Endothelial cell (in vitro differentiated cells): ENCODE data around the gene FBXO44. TPM values are rescaled to one million over a fixed set of nuclear protein-coding genes. Genes with fewer than 3 reads are reported as not detected.

Experiments
- DNase-seq: peaks from one replicate; pipeline ENCODE4 v3.0.0; 2021; ENCODE audit warnings: low spot score
- H3K27ac Mint-ChIP-seq: one replicate; pipeline ENCODE4 v1.8.0; 2021; ENCODE audit warnings: mixed read lengths, inconsistent platforms; ENCODE audit not compliant: unreplicated experiment
- H3K27me3 Mint-ChIP-seq: one replicate; pipeline ENCODE4 v1.8.0; 2021; ENCODE audit warnings: mild to moderate bottlenecking, moderate library complexity, mixed read lengths, inconsistent platforms; ENCODE audit not compliant: unreplicated experiment
- H3K36me3 Mint-ChIP-seq: one replicate; pipeline ENCODE4 v1.8.0; 2021; ENCODE audit warnings: mild to moderate bottlenecking, low read depth, mixed read lengths, inconsistent platforms; ENCODE audit not compliant: unreplicated experiment
- H3K4me1 Mint-ChIP-seq: one replicate; pipeline ENCODE4 v1.8.0; 2021; ENCODE audit warnings: mild to moderate bottlenecking, mixed read lengths, inconsistent platforms; ENCODE audit not compliant: unreplicated experiment
- H3K4me3 Mint-ChIP-seq: one replicate; pipeline ENCODE4 v1.8.0; 2021; ENCODE audit warnings: mild to moderate bottlenecking, mixed read lengths, inconsistent platforms; ENCODE audit not compliant: unreplicated experiment
- H3K9me3 Mint-ChIP-seq: one replicate; pipeline ENCODE4 v1.8.0; 2021; ENCODE audit warnings: mixed read lengths, inconsistent platforms; ENCODE audit not compliant: unreplicated experiment
- CTCF ChIP-seq: fragments of 200-600 bp; sonication (generic); IDR thresholded peaks from one replicate; pipeline ENCODE4 v1.5.0; 2021; ENCODE audit warnings: antibody characterized with exemption; ENCODE audit not compliant: unreplicated experiment
- total RNA-seq: library from RNA; stranded (reverse); fragmentation: NEBNext Ultra II Directional; extraction: Animal tissue kit (Norgen Biotek cat#: 25700); gene quantifications from one replicate; pipeline ENCODE4 v1.2.1, GENCODE V29; 2021; ENCODE audit not compliant: unreplicated experiment

Gene FBXO44
- total RNA-seq, 1 donor from 2014 or later, result 10.2 TPM

- DNase-seq, result no peak
- no peaks in the 10 kb centered on the region for H3K36me3 Mint-ChIP-seq
- H3K4me3 Mint-ChIP-seq, result no peak overlapping the region
- H3K4me1 Mint-ChIP-seq, result no peaks in the 10 kb centered on the region
- no peaks in the 10 kb centered on the region for H3K9me3 Mint-ChIP-seq
- H3K27ac Mint-ChIP-seq, result no peak overlapping the region
- peaks cover 3% of the 10 kb centered on the region for H3K27me3 Mint-ChIP-seq
- TF ChIP-seq CTCF, result no peak
These were observed 50.9 kb downstream of the FBXO44 start for GRCh38 chr1:11705596-11705995.

GRCh38 chr1:11706292-11706691, 51.6 kb downstream of the FBXO44 start:
- DNase-seq, result no peak
- TF ChIP-seq CTCF, result no peak
- Mint-ChIP-seq H3K27ac (no peak overlapping the region), H3K9me3 (no peaks in the 10 kb centered on the region), H3K36me3 (no peaks in the 10 kb centered on the region), H3K4me1 (no peaks in the 10 kb centered on the region), H3K4me3 (no peak overlapping the region), H3K27me3 (peaks cover 3% of the 10 kb centered on the region)

DNA sequence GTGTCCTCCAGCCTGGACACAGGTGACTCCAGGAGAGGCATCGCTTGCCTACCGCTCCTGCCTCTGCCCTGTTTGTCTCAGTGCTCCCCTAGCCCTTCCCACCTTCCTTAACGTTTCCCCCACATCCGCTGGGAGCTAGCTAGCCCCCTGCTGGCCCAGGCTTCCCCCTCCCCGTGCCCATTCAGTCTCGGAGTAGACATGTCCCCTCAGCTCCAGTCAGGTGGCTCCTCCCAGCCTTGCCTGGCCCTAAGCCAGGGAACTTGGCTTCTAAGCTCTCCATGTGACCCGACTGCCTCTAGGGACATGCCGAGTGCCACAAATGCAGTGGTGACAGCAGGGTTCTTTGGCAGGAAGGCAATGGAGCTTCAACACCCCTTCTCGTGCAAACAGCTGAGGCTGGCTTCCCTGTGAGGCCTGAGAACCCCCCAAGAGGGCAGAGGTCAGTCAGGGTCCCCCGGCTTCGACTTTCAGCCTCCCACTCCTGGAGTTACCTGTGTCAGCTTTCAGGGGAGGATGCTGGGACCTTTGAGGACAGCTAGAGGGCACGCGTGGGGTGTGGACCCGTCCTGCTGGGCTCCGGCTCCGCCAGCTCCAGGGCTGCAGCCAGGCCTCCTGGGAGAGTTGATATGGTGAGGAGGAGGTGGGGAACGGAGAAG, 53.1 kb downstream of the FBXO44 start:
- Mint-ChIP-seq H3K36me3 (no peaks in the 10 kb centered on the region), H3K27me3 (peaks cover 3% of the 10 kb centered on the region), H3K27ac (no peak overlapping the region), H3K4me1 (no peaks in the 10 kb centered on the region), H3K9me3 (no peaks in the 10 kb centered on the region), H3K4me3 (no peak overlapping the region)
- TF ChIP-seq CTCF, result no peak
- no peak for DNase-seq

DNA sequence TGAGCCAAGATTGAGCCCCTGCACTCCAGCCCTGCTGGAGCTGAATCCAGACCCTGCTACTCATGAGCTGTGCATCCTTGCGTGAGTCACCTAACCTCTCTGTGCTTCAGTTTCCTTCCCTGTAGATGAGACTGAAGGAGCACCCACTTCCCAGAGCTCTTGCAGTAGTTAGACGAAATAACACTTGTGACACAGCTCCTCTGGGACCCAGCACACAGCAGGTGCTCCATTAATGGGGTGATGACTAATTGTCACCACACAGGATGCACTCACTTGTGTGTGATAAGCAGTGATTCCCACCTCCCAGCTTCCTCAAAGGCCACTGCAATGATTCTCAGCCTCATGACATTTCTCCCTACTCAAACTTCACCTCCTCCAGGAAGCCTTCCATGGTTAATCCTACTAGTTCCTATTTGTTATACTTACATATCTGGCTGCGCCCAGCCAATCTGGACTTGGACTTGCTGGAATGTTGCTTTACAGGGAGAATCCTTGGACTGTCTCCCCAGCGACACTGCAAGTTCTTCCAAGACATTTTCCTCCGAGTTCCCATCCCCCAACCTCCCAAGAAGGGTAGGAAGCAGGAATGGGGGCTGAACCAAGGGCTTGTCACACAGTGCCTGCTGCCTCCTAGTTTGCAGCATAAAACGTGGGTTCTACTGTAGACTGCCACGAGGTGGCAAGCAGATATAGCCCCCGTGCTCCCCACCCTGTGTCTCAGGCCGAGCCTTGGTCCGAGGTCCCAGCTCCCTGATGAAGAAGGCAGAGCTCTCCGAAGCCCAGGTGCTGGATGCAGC, 54.1 kb downstream of the FBXO44 start:
- Mint-ChIP-seq H3K9me3 (no peaks in the 10 kb centered on the region), H3K27ac (no peak overlapping the region), H3K27me3 (peaks cover 3% of the 10 kb centered on the region), H3K36me3 (no peaks in the 10 kb centered on the region), H3K4me1 (no peaks in the 10 kb centered on the region), H3K4me3 (no peak overlapping the region)
- DNase-seq, result no peak
- TF ChIP-seq CTCF, result no peak

DNA sequence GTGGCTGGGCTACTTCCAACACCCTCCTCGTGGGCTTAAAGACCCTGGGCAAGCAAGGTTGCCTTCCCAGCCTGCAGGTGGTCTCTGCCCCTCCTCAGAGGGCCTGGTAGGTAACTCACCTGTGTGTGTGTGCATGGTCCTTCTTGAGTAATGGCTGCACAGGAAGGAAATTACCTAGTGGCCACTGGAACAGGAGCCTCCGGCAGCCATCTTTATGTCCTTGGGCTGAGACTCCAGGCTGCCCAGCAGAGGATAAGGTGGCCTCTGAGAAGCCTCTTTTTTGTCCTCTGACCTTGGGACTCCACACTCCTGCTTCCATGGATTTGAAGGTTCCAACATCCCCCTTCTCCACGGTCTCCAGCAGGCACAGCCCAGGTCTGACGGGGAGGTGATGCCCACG, 56.8 kb downstream of the FBXO44 start:
- Mint-ChIP-seq H3K4me1 (no peaks in the 10 kb centered on the region), H3K27me3 (peaks cover 5% of the 10 kb centered on the region), H3K36me3 (no peaks in the 10 kb centered on the region), H3K27ac (no peak overlapping the region), H3K4me3 (no peak overlapping the region), H3K9me3 (no peaks in the 10 kb centered on the region)
- TF ChIP-seq CTCF, result no peak
- no peak for DNase-seq
